GM23338 (cell line): ENCODE results near the gene PPP1R27.
"Not testable (repeated sequence)": the region's sequence is repeated elsewhere in the genome, so short reads cannot be mapped to it uniquely, and the experiment has no call there.

ENCODE experiments used
- EZH2 ChIP-seq: fragments of 200-600 bp; sonication (generic); IDR thresholded peaks from one replicate; pipeline ENCODE4 v1.8.0; 2017; ENCODE audit warnings: antibody characterized with exemption, mild to moderate bottlenecking, low read depth; ENCODE audit not compliant: unreplicated experiment
- EZH2phosphoT487 ChIP-seq: fragments of 200-600 bp; sonication (generic); IDR thresholded peaks from one replicate; pipeline ENCODE4 v1.8.1; 2018; ENCODE audit warnings: antibody characterized with exemption; ENCODE audit not compliant: unreplicated experiment
- JUNB ChIP-seq: IDR thresholded peaks from one replicate; pipeline ENCODE4 v1.6.1; 2016; ENCODE audit warnings: antibody characterized with exemption; ENCODE audit not compliant: unreplicated experiment
- POLR2AphosphoS5 ChIP-seq: IDR thresholded peaks from 2 replicates; pipeline ENCODE4 v1.6.1; 2016; ENCODE audit warnings: antibody characterized with exemption, low read depth
- STAT1 ChIP-seq: IDR thresholded peaks from one replicate; pipeline ENCODE4 v1.6.1; 2016; ENCODE audit warnings: antibody characterized with exemption; ENCODE audit not compliant: unreplicated experiment
- ZNF114 ChIP-seq: fragments of 250-450 bp; sonication (Bioruptor Pico); IDR thresholded peaks from 2 replicates; pipeline ENCODE4 v1.5.0; 2020; ENCODE audit warnings: mild to moderate bottlenecking, moderate library complexity
- TF ChIP-seq, protein P1 (sequence below), 2 experiments: fragments of 200-600 bp in 1 of 2; sonication (generic) in 1 of 2; conservative IDR thresholded peaks; 2 replicates each; pipeline versions ENCODE4 v1.5.1 to v1.6.1; 2016 to 2017; ENCODE audit warnings: antibody characterized with exemption in 2 of 2, low read depth in 2 of 2, mild to moderate bottlenecking in 2 of 2, moderate library complexity in 1 of 2
- TF ChIP-seq, protein P2 (sequence below): fragments of 250-450 bp; sonication (Bioruptor Pico); IDR thresholded peaks from 2 replicates; pipeline ENCODE4 v1.5.0; 2020; ENCODE audit warnings: mild to moderate bottlenecking, moderate library complexity
- TF ChIP-seq, protein P3 (sequence below): IDR thresholded peaks from 2 replicates; pipeline ENCODE4 v1.6.1; 2016; ENCODE audit warnings: antibody characterized with exemption
- TF ChIP-seq, protein P4 (sequence below): IDR thresholded peaks from one replicate; pipeline ENCODE4 v1.6.1; 2018; ENCODE audit warnings: antibody characterized with exemption; ENCODE audit not compliant: unreplicated experiment

DNA sequence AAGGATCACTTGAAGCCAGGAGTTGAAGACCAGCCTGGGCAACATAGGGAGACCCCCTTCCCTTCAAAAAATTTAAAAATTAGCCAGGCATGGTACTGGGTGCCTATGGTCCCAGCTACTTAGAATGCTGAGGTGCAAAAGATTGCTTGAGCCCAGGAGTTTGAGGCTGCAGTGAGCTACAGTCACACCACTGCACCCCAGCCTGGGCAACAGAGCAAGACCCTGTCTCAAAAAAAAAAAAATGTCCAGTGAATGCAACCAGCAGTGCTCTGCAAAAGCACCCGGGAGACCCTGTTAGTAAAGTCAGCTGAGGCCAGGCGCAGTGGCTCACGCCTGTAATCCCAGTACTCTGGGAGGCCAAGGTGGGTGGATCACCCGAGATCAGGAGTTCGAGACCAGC is 5.2 kb upstream of the PPP1R27 start:
- TF ChIP-seq, protein P1, sequence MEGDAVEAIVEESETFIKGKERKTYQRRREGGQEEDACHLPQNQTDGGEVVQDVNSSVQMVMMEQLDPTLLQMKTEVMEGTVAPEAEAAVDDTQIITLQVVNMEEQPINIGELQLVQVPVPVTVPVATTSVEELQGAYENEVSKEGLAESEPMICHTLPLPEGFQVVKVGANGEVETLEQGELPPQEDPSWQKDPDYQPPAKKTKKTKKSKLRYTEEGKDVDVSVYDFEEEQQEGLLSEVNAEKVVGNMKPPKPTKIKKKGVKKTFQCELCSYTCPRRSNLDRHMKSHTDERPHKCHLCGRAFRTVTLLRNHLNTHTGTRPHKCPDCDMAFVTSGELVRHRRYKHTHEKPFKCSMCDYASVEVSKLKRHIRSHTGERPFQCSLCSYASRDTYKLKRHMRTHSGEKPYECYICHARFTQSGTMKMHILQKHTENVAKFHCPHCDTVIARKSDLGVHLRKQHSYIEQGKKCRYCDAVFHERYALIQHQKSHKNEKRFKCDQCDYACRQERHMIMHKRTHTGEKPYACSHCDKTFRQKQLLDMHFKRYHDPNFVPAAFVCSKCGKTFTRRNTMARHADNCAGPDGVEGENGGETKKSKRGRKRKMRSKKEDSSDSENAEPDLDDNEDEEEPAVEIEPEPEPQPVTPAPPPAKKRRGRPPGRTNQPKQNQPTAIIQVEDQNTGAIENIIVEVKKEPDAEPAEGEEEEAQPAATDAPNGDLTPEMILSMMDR (conservative IDR thresholded peaks at IDR 0.05; ENCODE audit: low read depth in 2 of 2): not testable (repeated sequence)
- not testable (repeated sequence) for TF ChIP-seq POLR2AphosphoS5; EZH2phosphoT487; JUNB; STAT1; ZNF114 (CRISPR knock-in tag); EZH2
- TF ChIP-seq, protein P2, sequence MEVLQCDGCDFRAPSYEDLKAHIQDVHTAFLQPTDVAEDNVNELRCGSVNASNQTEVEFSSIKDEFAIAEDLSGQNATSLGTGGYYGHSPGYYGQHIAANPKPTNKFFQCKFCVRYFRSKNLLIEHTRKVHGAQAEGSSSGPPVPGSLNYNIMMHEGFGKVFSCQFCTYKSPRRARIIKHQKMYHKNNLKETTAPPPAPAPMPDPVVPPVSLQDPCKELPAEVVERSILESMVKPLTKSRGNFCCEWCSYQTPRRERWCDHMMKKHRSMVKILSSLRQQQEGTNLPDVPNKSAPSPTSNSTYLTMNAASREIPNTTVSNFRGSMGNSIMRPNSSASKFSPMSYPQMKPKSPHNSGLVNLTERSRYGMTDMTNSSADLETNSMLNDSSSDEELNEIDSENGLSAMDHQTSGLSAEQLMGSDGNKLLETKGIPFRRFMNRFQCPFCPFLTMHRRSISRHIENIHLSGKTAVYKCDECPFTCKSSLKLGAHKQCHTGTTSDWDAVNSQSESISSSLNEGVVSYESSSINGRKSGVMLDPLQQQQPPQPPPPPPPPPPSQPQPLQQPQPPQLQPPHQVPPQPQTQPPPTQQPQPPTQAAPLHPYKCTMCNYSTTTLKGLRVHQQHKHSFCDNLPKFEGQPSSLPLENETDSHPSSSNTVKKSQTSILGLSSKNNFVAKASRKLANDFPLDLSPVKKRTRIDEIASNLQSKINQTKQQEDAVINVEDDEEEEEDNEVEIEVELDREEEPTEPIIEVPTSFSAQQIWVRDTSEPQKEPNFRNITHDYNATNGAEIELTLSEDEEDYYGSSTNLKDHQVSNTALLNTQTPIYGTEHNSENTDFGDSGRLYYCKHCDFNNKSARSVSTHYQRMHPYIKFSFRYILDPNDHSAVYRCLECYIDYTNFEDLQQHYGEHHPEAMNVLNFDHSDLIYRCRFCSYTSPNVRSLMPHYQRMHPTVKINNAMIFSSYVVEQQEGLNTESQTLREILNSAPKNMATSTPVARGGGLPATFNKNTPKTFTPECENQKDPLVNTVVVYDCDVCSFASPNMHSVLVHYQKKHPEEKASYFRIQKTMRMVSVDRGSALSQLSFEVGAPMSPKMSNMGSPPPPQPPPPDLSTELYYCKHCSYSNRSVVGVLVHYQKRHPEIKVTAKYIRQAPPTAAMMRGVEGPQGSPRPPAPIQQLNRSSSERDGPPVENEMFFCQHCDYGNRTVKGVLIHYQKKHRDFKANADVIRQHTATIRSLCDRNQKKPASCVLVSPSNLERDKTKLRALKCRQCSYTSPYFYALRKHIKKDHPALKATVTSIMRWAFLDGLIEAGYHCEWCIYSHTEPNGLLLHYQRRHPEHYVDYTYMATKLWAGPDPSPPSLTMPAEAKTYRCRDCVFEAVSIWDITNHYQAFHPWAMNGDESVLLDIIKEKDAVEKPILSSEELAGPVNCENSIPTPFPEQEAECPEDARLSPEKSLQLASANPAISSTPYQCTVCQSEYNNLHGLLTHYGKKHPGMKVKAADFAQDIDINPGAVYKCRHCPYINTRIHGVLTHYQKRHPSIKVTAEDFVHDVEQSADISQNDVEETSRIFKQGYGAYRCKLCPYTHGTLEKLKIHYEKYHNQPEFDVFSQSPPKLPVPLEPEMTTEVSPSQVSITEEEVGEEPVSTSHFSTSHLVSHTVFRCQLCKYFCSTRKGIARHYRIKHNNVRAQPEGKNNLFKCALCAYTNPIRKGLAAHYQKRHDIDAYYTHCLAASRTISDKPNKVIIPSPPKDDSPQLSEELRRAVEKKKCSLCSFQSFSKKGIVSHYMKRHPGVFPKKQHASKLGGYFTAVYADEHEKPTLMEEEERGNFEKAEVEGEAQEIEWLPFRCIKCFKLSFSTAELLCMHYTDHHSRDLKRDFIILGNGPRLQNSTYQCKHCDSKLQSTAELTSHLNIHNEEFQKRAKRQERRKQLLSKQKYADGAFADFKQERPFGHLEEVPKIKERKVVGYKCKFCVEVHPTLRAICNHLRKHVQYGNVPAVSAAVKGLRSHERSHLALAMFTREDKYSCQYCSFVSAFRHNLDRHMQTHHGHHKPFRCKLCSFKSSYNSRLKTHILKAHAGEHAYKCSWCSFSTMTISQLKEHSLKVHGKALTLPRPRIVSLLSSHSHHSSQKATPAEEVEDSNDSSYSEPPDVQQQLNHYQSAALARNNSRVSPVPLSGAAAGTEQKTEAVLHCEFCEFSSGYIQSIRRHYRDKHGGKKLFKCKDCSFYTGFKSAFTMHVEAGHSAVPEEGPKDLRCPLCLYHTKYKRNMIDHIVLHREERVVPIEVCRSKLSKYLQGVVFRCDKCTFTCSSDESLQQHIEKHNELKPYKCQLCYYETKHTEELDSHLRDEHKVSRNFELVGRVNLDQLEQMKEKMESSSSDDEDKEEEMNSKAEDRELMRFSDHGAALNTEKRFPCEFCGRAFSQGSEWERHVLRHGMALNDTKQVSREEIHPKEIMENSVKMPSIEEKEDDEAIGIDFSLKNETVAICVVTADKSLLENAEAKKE: not testable (repeated sequence)
- TF ChIP-seq, protein P3, sequence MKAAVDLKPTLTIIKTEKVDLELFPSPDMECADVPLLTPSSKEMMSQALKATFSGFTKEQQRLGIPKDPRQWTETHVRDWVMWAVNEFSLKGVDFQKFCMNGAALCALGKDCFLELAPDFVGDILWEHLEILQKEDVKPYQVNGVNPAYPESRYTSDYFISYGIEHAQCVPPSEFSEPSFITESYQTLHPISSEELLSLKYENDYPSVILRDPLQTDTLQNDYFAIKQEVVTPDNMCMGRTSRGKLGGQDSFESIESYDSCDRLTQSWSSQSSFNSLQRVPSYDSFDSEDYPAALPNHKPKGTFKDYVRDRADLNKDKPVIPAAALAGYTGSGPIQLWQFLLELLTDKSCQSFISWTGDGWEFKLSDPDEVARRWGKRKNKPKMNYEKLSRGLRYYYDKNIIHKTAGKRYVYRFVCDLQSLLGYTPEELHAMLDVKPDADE: not testable (repeated sequence)
- TF ChIP-seq, protein P4, sequence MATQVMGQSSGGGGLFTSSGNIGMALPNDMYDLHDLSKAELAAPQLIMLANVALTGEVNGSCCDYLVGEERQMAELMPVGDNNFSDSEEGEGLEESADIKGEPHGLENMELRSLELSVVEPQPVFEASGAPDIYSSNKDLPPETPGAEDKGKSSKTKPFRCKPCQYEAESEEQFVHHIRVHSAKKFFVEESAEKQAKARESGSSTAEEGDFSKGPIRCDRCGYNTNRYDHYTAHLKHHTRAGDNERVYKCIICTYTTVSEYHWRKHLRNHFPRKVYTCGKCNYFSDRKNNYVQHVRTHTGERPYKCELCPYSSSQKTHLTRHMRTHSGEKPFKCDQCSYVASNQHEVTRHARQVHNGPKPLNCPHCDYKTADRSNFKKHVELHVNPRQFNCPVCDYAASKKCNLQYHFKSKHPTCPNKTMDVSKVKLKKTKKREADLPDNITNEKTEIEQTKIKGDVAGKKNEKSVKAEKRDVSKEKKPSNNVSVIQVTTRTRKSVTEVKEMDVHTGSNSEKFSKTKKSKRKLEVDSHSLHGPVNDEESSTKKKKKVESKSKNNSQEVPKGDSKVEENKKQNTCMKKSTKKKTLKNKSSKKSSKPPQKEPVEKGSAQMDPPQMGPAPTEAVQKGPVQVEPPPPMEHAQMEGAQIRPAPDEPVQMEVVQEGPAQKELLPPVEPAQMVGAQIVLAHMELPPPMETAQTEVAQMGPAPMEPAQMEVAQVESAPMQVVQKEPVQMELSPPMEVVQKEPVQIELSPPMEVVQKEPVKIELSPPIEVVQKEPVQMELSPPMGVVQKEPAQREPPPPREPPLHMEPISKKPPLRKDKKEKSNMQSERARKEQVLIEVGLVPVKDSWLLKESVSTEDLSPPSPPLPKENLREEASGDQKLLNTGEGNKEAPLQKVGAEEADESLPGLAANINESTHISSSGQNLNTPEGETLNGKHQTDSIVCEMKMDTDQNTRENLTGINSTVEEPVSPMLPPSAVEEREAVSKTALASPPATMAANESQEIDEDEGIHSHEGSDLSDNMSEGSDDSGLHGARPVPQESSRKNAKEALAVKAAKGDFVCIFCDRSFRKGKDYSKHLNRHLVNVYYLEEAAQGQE: not testable (repeated sequence)
